Natural killer cell (primary cell): ENCODE data around the gene OR51A2. TPM values are rescaled to one million over a fixed set of nuclear protein-coding genes. Genes with fewer than 3 reads are reported as not detected.

ENCODE experiments used
- ATAC-seq, 3 donors: fragments of 150-1000 bp in 2 of 3; fragments of 200-7000 bp in 1 of 3; cut with Tn5 transposase; 1 replicate in 1 of 3; 2 replicates in 2 of 3; pipeline ENCODE4 v1.10.0; 2021; ENCODE audit warnings: mild to moderate bottlenecking in 2 of 3, moderate library complexity in 2 of 3
- DNase-seq, 2 donors: peaks; one replicate each; pipeline versions ENCODE4 v3.0.0 to v3.0.0-alpha.2; 2013 to 2021; ENCODE audit warnings: mixed read lengths in 1 of 2
- H3K27ac ChIP-seq: one replicate; pipeline ENCODE4 v1.5.1; 2013; ENCODE audit warnings: mild to moderate bottlenecking, low read length
- H3K27me3 ChIP-seq: one replicate; pipeline ENCODE4 v1.6.1; 2013; ENCODE audit warnings: low read length; ENCODE audit not compliant: control insufficient read depth, insufficient read depth
- H3K36me3 ChIP-seq: one replicate; pipeline ENCODE4 v1.6.1; 2013; ENCODE audit warnings: low read length; ENCODE audit not compliant: control insufficient read depth, insufficient read depth
- H3K4me1 ChIP-seq: one replicate; pipeline ENCODE4 v1.6.1; 2013; ENCODE audit warnings: low read length; ENCODE audit not compliant: control insufficient read depth, insufficient read depth
- H3K4me3 ChIP-seq: one replicate; pipeline ENCODE4 v1.5.1; 2013; ENCODE audit warnings: low read length
- H3K9me3 ChIP-seq: one replicate; pipeline ENCODE4 v1.6.1; 2013; ENCODE audit warnings: low read length; ENCODE audit not compliant: control insufficient read depth, insufficient read depth
- H3K27ac Mint-ChIP-seq, 2 donors: one replicate each; pipeline ENCODE4 v1.8.0; 2022; ENCODE audit warnings: mild to moderate bottlenecking in 2 of 2, mixed read lengths in 2 of 2, moderate library complexity in 1 of 2
- H3K27me3 Mint-ChIP-seq, 2 donors: one replicate each; pipeline ENCODE4 v1.8.0; 2022; ENCODE audit warnings: low read depth in 2 of 2, mixed read lengths in 2 of 2
- H3K36me3 Mint-ChIP-seq: one replicate; pipeline ENCODE4 v1.8.0; 2022; ENCODE audit warnings: mixed read lengths
- H3K4me1 Mint-ChIP-seq, 2 donors: one replicate each; pipeline ENCODE4 v1.8.0; 2022; ENCODE audit warnings: mixed read lengths in 2 of 2
- H3K4me3 Mint-ChIP-seq: one replicate; pipeline ENCODE4 v1.8.0; 2022; ENCODE audit warnings: mild to moderate bottlenecking, moderate library complexity, mixed read lengths
- H3K9me3 Mint-ChIP-seq, 2 donors: one replicate each; pipeline ENCODE4 v1.8.0; 2022; ENCODE audit warnings: mixed read lengths in 2 of 2
- CTCF ChIP-seq: fragments of 200-600 bp; IDR thresholded peaks from one replicate; pipeline ENCODE4 v1.8.0; 2022; ENCODE audit warnings: antibody characterized with exemption
- WGBS: methylation state at CpG from one replicate; pipeline ENCODE4 v1.1.7; 2013; ENCODE audit warnings: missing lambda C conversion rate; ENCODE audit not compliant: insufficient coverage; 5-methylcytosine and 5-hydroxymethylcytosine counted together
- intact Hi-C: fragments of 100-400 bp; cut with micrococcal nuclease; formaldehyde crosslinking; loops from one replicate; pipeline ENCODE4 v1.14.2; 2022
- total RNA-seq, 4 donors: library from RNA; stranded (reverse); fragments of 120-200 nt in 1 of 4; gene quantifications; one replicate each; pipeline versions ENCODE4 v1.2.3 to v1.2.4, GENCODE V29; 2013 to 2022

The OR51A2 gene
- total RNA-seq, 3 donors from 2014 or later (not counting 1 experiment from before 2014, with no cell fraction given) = not detected

GRCh38 chr11:4962816-4963215 is 7.3 kb upstream of the OR51A2 start:
- TF ChIP-seq CTCF = no peak
- intact Hi-C loops = no loop called here
- Mint-ChIP-seq H3K36me3 (no peaks in the 10 kb centered on the region), H3K27ac (no peak overlapping the region), H3K4me3 (no peak overlapping the region), H3K9me3 (peaks cover 0 to 9% of the 10 kb centered on the region in 2 donors), H3K27me3 (no peaks in the 10 kb centered on the region), H3K4me1 (no peaks in the 10 kb centered on the region)
- Histone ChIP-seq H3K4me3 (no peak overlapping the region), H3K4me1 (no peaks in the 10 kb centered on the region), H3K27me3 (no peaks in the 10 kb centered on the region), H3K9me3 (no peaks in the 10 kb centered on the region), H3K36me3 (no peaks in the 10 kb centered on the region), H3K27ac (no peak overlapping the region)
- DNase-seq = no peak
- ATAC-seq = no peak
- 100% methylated on average over 1 of the region's 1 CpG for WGBS

- intact Hi-C loops = no loop called here
- Mint-ChIP-seq H3K36me3 (no peaks in the 10 kb centered on the region), H3K27me3 (no peaks in the 10 kb centered on the region), H3K4me3 (no peak overlapping the region), H3K27ac (no peak overlapping the region), H3K4me1 (no peaks in the 10 kb centered on the region), H3K9me3 (peaks cover 0 to 7% of the 10 kb centered on the region in 2 donors)
- no peak for ATAC-seq
- WGBS = 92% methylated on average over 3 of the region's 3 CpGs
- no peak for DNase-seq
- Histone ChIP-seq H3K4me1 (no peaks in the 10 kb centered on the region), H3K27ac (no peak overlapping the region), H3K27me3 (no peaks in the 10 kb centered on the region), H3K36me3 (no peaks in the 10 kb centered on the region), H3K9me3 (no peaks in the 10 kb centered on the region), H3K4me3 (no peak overlapping the region)
- no peak for TF ChIP-seq CTCF
Measured at GRCh38 chr11:4960877-4961276, 5.4 kb upstream of the OR51A2 start.

GRCh38 chr11:4957396-4957795 is 1.9 kb upstream of the OR51A2 start:
- Histone ChIP-seq H3K9me3 (no peaks in the 10 kb centered on the region), H3K36me3 (no peaks in the 10 kb centered on the region), H3K4me1 (no peaks in the 10 kb centered on the region), H3K27me3 (no peaks in the 10 kb centered on the region), H3K4me3 (no peak overlapping the region), H3K27ac (no peak overlapping the region)
- no peak for TF ChIP-seq CTCF
- 97% methylated on average over 3 of the region's 4 CpGs for WGBS
- ATAC-seq (no peak), DNase-seq (no peak)
- no peaks in the 10 kb centered on the region for H3K4me1 Mint-ChIP-seq
- no peak overlapping the region for H3K4me3 Mint-ChIP-seq
- H3K27ac Mint-ChIP-seq = no peak overlapping the region
- H3K27me3 Mint-ChIP-seq = no peaks in the 10 kb centered on the region
- H3K36me3 Mint-ChIP-seq = no peaks in the 10 kb centered on the region
- H3K9me3 Mint-ChIP-seq = peaks cover 0 to 6% of the 10 kb centered on the region in 2 donors
- intact Hi-C loops = no loop called here

GRCh38 chr11:4947505-4947904 is 8.0 kb downstream of the OR51A2 start, which contains the start of gene OR51A4:
Gene OR51A4 (minus strand): TSS chr11:4947605. CDS start chr11:4947100, 505 bp downstream.
- Mint-ChIP-seq H3K9me3 (peaks cover 0 to 2% of the 10 kb centered on the region in 2 donors), H3K27ac (no peak within 1 kb of the TSS), H3K4me3 (no peak within 1 kb of the TSS), H3K4me1 (no peaks in the 10 kb centered on the region), H3K36me3 (no peaks in the 10 kb centered on the region), H3K27me3 (no peaks in the 10 kb centered on the region)
- ATAC-seq (no peak), DNase-seq (no peak)
- no peaks in the 10 kb centered on the region for H3K9me3 ChIP-seq
- H3K27me3 ChIP-seq = no peaks in the 10 kb centered on the region
- no peak within 1 kb of the TSS for H3K27ac ChIP-seq
- intact Hi-C loops = loop anchor here (1.0 kb wide), 1 partner anchor 8 kb away; the partner anchor contains the start of gene OR51A2
- TF ChIP-seq CTCF = no peak
- H3K36me3 ChIP-seq = no peaks in the 10 kb centered on the region
- no peak within 1 kb of the TSS for H3K4me3 ChIP-seq
- H3K4me1 ChIP-seq = no peaks in the 10 kb centered on the region
